ENCODE results near the gene TSPAN3. TPM values are rescaled to one million over a fixed set of nuclear protein-coding genes. Genes with fewer than 3 reads are reported as not detected.

Gene TSPAN3
- total and polyA plus RNA-seq, 2 donors (not counting 1 experiment from before 2014, with no cell fraction given), result 109 to 130 TPM

DNA sequence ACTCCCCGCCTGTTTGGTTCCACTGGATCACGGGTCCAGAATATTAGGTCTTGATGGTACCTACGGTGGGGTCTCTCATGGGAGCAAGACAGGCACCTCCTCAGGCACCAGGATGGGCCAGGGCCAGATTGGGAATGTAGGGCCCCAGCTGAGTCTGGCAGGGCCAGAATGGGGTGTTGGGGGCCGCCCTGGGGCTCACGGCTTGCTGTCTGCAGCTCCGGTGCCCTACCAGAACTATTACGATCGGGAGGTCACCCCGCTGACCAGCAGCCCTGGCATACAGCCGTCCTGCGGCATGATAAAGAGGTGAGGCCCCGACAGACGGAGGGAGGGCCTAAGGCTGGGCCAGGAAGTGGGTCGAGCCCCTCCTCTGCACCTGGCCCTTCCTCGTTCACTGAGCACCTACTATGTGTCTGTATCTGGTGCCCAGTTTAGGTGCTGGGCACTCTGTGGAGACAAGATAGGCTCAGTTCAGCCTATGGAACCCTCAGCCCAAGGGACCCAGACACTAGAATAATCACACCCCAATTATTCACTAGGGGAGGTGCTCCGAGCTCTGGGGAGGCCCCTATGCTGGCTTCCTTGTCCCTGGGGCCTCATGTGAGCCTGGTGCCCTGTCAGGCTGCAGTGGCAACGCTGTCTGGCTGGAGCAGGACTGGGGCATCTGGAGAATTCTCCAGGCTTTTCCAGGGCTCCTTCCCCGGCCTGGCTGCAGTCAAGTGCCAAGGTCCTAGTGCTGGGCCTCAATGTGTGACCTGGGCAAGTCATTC, 38.1 kb downstream of the TSPAN3 start:
- Histone ChIP-seq H3K79me2 (ENCODE audit: control insufficient read depth, insufficient read depth, low read length) (no peaks in the 10 kb centered on the region), H3K27me3 (replicated peaks in 1 of 4; ENCODE audit: control extremely low read depth in 1 of 4, control insufficient read depth in 3 of 4, insufficient read depth in 4 of 4, low read length in 3 of 4) (no peaks in the 10 kb centered on the region), H3K9me3 (ENCODE audit: control extremely low read depth in 1 of 3, control insufficient read depth in 2 of 3, insufficient read depth in 1 of 3, low read length in 2 of 3) (peaks cover 0 to 14% (median 0%) of the 10 kb centered on the region in 3 donors), H3K9ac (ENCODE audit: low read length) (no peak overlapping the region), H2AFZ (ENCODE audit: insufficient read depth, low read depth, low read length, poor library complexity, severe bottlenecking) (no peak overlapping the region), H3K27ac (ENCODE audit: low read length in 2 of 2) (peak overlapping the region in 1 of 2 donors; percentile 14), H3K4me3 (ENCODE audit: control extremely low read depth in 1 of 5, extremely low read depth in 1 of 5, insufficient read depth in 1 of 5, low read depth in 2 of 5, low read length in 4 of 5) (no peak overlapping the region), H3K4me2 (replicated peaks; ENCODE audit: low read depth, low read length, poor library complexity, severe bottlenecking) (no peak overlapping the region), H3K36me3 (replicated peaks in 1 of 2; ENCODE audit: control extremely low read depth in 1 of 2, control insufficient read depth in 1 of 2, extremely low read depth in 1 of 2, insufficient read depth in 2 of 2, low read length in 1 of 2) (peaks cover 0 to 47% of the 10 kb centered on the region in 2 experiments), H4K20me1 (ENCODE audit: control insufficient read depth, insufficient read depth, low read length, poor library complexity, severe bottlenecking) (peaks cover 37% of the 10 kb centered on the region), H3K4me1 (ENCODE audit: control insufficient read depth in 2 of 2, insufficient read depth in 2 of 2, low read length in 2 of 2) (peaks cover 12 to 42% of the 10 kb centered on the region in 2 donors)
- 94% methylated on average over 16 of the region's 18 CpGs for WGBS (ENCODE audit: insufficient coverage)
- ChIA-PET POLR2A (no interaction called here), CTCF (interaction anchor here (0.8 to 7.5 kb wide), 10 partner anchors 9 to 511 kb away, joined by 3 to 67 read pairs (median 12); partner anchors contain the start of genes PSTPIP1 and SCAPER)
- H3K9me3 Mint-ChIP-seq (ENCODE audit: insufficient read depth), result no peaks in the 10 kb centered on the region
- intact Hi-C loops (cut with micrococcal nuclease), result loop anchor here (5.0 kb wide), 2 partner anchors 34 to 796 kb away; no protein-coding TSS in a partner anchor
- no peaks in the 10 kb centered on the region for H3K27me3 Mint-ChIP-seq
- TF ChIP-seq, protein P1, sequence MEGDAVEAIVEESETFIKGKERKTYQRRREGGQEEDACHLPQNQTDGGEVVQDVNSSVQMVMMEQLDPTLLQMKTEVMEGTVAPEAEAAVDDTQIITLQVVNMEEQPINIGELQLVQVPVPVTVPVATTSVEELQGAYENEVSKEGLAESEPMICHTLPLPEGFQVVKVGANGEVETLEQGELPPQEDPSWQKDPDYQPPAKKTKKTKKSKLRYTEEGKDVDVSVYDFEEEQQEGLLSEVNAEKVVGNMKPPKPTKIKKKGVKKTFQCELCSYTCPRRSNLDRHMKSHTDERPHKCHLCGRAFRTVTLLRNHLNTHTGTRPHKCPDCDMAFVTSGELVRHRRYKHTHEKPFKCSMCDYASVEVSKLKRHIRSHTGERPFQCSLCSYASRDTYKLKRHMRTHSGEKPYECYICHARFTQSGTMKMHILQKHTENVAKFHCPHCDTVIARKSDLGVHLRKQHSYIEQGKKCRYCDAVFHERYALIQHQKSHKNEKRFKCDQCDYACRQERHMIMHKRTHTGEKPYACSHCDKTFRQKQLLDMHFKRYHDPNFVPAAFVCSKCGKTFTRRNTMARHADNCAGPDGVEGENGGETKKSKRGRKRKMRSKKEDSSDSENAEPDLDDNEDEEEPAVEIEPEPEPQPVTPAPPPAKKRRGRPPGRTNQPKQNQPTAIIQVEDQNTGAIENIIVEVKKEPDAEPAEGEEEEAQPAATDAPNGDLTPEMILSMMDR (IDR thresholded peaks at IDR 0.05), result no peak
- TF ChIP-seq EZH2 (IDR thresholded peaks at IDR 0.05; ENCODE audit: borderline replicate concordance, insufficient read depth, low read depth, low read length, poor library complexity, severe bottlenecking), result no peak
- H3K4me1 Mint-ChIP-seq, result peaks cover 21% of the 10 kb centered on the region
- DNase-seq (no peak), ATAC-seq (ENCODE audit: low read depth) (no peak)
- no peak overlapping the region for H3K4me3 Mint-ChIP-seq
- H3K27ac Mint-ChIP-seq, result peak overlapping the region; percentile 37

Measured in B cell (primary cell).